GM21423 (cell line): Measurements from ENCODE around the gene RBM25.
"Not testable (repeated sequence)": the region's sequence is repeated elsewhere in the genome, so short reads cannot be mapped to it uniquely, and the experiment has no call there.

Experiments used
- ATAC-seq: cut with Tn5 transposase; IDR thresholded peaks from one replicate; pipeline ENCODE4 v1.9.1; 2021; ENCODE audit warnings: mild to moderate bottlenecking, moderate library complexity; ENCODE audit not compliant: unreplicated experiment

RBM25 gene

DNA sequence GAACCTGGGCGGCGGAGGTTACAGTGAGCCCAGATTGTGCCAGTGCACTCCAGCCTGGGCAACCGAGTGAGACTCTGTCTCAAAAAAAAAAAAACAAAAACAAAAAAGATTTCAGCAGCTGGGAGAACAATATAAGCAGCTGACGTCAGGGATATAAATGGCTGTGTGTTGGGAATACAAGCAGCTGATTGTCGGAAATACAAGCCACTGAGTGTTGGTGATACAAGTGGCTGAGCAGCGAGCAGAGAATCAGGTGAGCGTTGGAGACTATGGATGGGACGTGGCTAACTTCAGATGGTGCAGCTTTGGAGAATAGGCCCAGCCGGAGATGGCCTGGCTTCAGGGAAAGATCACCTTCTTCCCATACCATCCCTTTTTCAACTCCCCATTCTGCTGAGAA lies 109.9 kb downstream of the RBM25 start:
- no peak for ATAC-seq

DNA sequence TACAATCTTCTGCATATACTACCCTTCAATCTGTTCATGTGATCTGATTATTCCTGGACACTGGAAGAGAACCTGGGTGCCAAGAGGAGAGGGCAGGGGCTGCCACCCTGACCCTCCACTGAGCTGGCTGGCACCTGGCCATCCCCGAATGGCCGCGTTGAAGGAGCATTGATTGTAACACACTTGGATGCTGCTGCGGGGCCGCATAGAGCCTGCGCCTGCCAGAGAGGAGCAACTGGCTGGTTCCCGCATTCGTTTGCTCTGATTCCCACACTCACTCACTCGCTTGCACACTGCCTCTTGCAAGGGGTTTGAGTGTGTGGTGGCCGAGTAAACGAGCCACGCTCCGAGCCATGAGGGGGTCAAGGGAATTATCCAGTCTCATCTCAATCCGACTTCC lies 110.4 kb downstream of the RBM25 start:
- no peak for ATAC-seq

DNA sequence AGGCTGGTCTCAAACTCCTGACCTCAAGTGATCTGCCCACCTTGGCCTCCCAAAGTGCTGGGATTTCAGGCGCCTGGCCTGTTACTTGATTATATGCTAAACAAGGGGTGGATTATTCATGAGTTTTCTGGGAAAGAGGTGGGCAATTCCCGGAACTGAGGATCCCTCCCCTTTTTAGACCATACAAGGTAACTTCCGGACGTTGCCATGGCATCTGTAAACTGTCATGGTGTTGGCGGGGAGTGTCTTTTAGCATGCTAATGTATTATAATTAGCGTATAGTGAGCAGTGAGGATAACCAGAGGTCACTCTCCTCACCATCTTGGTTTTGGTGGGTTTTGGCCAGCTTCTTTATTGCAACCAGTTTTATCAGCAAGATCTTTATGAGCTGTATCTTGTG lies 111.5 kb downstream of the RBM25 start:
- ATAC-seq, result not testable (repeated sequence)

DNA sequence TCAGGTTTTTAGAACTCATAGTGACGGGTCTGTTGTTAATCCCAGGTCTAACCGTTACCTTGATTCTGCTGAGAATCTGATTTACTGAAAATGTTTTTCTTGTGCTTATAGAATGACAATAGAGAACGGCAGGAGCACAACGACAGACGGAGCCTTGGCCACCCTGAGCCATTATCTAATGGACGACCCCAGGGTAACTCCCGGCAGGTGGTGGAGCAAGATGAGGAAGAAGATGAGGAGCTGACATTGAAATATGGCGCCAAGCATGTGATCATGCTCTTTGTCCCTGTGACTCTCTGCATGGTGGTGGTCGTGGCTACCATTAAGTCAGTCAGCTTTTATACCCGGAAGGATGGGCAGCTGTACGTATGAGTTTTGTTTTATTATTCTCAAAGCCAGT lies 112.4 kb downstream of the RBM25 start:
- ATAC-seq, result no peak

DNA sequence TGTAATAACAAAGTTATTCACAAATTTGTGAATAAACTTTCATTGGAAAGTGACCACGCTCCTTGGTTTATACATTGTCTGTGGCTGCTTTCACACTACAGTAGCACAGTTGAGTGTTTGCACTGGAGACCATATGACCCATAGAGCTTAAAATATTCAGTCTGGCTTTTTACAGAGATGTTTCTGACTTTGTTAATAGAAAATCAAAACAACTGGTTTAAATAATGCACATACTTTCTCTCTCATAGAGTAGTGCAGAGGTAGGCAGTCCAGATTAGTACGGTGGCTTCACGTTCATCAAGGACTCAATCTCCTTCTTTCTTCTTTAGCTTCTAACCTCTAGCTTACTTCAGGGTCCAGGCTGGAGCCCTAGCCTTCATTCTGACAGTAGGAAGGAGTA lies 114.2 kb downstream of the RBM25 start:
- ATAC-seq, result no peak

GRCh38 chr14:73173092-73173735 lies 114.9 kb downstream of the RBM25 start:
- ATAC-seq, result no peak
